Daoy (cell line): ENCODE data around the gene ERC2. TPM values are rescaled to one million over a fixed set of nuclear protein-coding genes. Genes with fewer than 3 reads are reported as not detected.
A peak's percentile ranks its signal among the peaks of the same experiment; 100 is the strongest.

Experiments used
- DNase-seq: peaks from one replicate; pipeline ENCODE4 v3.0.0-alpha.2; 2015; ENCODE audit warnings: low read depth
- total RNA-seq: library from RNA; depleted of rRNA; stranded (reverse); fragments of >200 nt; shearing (Covaris generic); gene quantifications from 2 replicates; pipeline ENCODE4 v1.2.3, GENCODE V29; 2014

ERC2 gene
- total RNA-seq, 1 experiment from 2014 or later: 1.7 TPM

GRCh38 chr3:55795296-55795695, 673.0 kb downstream of the ERC2 start:
- DNase-seq: no peak

- DNase-seq: no peak
Observed at GRCh38 chr3:55792742-55793141, 675.5 kb downstream of the ERC2 start.

- no peak for DNase-seq
Observed at GRCh38 chr3:55792009-55792408, 676.3 kb downstream of the ERC2 start.

DNA sequence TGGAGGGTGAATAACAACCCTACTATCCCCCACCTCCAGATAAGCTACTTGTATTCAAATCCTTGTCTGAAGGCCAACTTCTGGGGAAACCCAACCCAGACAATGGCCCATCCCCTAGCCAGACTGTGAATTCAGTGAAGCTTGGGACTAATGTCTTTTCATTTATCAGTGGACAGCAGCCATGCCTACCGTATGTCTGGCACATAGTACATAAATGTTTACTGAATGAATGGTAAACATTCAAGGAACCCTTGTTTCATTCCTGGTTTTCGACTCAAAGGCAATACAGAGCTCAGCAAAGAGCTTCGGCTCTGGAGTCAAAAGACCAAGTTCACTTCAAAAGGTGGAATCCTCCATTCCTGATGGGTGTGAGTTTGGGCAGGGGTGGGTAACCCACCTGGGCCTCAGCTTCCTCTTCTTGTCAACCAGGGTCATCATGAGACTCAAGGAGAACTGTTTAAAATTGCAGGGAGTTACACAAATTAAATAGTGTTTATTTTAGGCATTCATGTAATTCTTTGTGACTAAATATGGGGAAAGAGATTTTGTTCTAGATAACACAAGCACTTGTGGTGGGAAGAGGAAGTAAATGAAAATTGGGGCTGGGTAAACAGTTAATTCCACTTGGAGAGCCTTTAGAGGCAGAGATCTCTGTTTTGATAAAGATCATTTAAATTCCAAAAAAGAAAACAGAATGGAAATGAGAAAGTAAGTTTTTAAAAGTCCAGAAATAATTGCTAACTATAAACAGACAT, 677.5 kb downstream of the ERC2 start:
- DNase-seq: no peak

- DNase-seq: no peak
Observed at GRCh38 chr3:55789516-55789915, 678.8 kb downstream of the ERC2 start.

DNA sequence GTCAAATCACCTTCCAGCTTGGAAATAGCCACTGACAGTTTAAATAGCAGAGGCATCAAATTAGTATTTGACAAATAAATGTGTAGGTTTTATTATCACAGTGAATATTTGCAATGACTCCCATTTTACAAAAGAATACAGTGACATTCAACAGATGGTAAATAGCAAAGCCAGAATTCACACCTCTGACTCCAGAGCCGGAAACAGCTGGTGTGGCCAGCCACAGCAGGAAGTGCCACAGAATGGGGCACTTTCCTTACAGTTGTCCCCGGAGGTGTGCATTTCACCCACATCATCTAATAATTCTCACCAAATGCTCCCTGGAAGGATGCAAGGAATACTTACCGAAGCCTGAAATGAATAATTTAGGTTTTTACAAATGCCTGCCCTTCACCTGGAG, 685.5 kb downstream of the ERC2 start:
- no peak for DNase-seq

- DNase-seq: no peak
Observed at GRCh38 chr3:55782351-55782750, 685.9 kb downstream of the ERC2 start.

DNA sequence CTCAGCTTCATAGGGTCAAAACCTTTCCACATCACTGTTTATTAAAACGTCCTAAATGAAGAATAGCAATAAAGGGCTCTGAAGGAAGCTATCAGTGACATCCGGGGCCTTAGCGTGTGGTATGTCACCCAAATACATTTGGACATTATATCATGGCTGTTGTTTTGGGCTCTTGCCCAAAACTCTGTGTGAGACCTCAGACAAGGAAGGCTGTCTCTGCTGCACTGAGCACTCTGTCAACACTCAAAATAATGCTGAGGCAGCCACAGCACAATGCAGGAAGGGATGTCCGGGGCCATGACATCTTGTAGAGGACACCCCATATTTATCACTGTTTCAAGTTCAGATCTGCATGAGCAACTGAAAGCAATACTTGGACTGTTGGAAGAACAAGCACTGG, 687.4 kb downstream of the ERC2 start:
- DNase-seq: peak; percentile 2

DNA sequence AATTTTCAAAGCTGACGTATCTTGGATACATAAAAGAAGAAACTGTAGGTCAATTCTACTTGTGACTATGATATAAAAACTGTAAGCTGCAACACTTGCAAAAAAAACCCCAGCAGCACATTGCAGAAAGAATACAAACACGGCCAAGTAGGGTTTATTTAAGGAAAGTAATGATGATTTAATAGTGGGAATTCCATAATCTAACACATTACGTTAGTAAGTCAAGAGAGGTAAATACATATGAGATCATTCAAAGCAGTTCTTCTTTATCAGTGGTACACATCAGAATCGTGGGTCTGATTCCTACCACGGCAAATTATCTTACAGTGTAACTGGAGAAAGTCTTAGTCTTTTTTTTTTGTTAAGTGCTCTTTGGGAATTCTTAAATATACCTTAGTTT, 688.7 kb downstream of the ERC2 start:
- no peak for DNase-seq

GRCh38 chr3:55775366-55776154, 692.7 kb downstream of the ERC2 start:
- DNase-seq: no peak

DNA sequence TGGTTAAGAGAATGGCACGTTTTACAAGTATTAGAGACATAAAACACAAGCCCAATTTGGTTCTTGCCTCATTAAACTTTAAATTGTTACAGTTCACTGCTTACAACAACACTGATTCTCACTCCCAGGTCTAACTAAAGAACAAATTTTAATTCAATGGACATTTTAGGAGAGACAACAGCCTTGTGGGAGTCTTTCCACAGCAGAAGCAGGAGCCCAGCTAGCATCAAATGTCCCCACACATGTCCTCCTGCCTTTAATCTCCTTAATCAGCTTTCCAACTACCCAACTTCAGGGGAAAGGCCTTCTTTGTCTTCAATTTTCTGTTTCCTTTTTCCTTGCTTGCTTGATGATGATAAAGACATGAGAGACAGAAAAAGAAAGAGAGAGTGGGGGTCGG, 693.4 kb downstream of the ERC2 start:
- DNase-seq: no peak

GRCh38 chr3:55771503-55771902, 696.8 kb downstream of the ERC2 start:
- DNase-seq: no peak

DNA sequence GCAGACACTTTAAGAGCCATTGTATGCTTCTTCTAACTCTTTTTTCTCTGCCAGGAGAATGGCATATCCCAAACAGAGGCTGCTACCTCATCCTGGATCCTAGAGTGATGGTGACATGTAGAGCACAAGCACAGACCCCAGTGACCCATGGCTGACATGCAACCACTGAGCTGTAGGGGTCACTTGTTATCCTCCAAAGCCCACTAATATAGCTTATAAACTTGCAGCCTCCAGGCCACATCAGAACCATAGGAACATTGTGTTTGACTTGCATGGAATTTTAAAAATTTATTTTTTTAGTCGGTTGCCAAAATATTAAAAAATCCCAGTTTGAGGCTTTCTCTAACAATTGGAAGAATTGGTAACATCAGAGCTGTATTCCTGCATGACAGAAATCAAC, 698.2 kb downstream of the ERC2 start:
- no peak for DNase-seq

- DNase-seq: no peak
Observed at GRCh38 chr3:55766753-55767152, 701.5 kb downstream of the ERC2 start.

DNA sequence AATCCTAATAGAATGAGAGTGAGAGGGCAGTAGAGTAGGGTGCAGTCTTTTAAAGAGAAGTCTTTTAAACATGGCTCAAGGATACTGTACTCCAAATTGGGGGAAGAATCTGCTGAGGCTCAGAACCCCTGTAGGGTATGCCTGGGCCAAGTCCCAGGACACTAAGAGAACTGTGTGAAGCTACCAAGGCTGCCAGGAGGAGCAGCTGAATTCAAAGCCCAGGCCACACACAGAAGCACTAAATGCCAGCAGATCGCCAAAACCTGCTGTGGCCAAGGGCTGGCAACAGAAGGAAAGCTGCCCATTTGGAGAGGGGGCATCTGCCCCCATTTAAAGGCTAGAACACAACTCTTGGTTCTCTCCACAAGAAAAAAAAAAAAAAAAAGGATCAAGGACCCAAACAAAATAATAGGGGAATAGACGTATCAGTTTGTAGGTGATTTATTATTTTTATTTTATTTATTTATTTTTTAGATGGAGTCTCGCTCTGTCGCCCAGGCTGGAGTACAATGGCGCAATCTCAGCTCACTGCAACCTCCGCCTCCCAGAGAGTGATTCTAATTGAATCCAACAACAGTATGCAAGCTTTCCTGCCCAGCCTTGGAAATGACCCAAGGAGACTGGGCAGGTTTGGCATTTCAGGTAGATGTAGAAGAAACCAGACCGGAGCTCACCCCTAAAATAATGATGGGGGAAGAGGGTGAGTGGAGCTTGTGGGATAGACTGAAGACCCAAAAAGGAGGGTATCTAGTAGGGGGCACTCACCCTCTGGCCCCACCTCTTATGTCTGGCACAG, 702.2 kb downstream of the ERC2 start:
- DNase-seq: no peak

DNA sequence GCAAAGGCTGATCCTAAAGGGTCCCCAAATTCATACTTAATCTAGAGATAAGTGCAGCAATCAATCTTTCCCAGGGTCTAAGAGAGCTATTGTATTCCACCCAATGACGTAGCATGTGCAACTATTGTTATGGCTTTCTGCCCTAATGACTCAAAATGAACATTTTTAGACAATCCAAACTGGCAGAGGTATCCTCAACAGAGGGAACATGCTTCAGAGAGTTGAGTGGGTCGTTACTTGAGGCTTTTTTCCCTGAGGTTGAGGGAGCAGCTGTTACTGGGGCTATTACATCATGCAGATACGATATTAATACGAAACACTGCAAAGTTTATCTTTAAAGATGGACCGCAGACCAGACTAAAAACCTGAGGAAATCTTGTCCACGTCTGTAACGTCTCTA, 702.9 kb downstream of the ERC2 start:
- no peak for DNase-seq

DNA sequence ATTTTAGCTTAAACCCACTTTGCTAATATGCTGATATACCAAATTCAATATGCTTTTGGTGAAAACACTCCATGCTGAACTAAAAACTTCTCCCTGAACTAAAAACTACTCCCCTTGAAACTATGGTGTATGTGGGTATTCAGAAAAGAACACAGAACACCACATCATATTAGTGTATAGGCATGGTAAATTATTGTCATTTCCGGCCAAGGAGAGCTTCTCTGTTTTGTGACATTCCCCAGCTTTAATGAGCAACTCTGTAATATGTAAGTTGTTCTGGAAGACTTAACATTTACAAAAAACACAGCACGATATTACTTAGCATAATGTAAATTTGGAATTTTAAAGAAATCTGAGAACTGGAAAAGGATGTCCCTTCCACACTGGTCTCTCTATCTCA, 711.3 kb downstream of the ERC2 start:
- no peak for DNase-seq

- no peak for DNase-seq
Observed at GRCh38 chr3:55755516-55756205, 712.6 kb downstream of the ERC2 start.

DNA sequence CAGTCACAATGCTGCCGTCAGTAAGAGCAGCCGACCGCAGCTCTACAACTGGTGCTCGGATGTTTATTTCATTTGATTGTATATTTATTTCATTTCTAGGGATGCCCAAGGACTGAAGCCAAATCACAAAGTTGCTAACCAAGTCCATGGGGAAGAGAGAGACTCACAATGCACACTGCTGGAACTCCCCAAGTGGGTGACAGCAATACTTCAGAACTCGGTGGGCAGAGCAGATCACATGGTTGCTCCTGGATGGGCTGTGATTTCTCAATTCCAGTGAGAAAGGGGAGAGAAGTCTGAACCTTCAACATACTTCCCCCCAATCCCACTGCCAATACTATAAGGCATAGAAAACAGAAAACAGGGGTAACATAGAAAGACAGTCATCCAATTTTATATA, 715.4 kb downstream of the ERC2 start:
- no peak for DNase-seq

DNA sequence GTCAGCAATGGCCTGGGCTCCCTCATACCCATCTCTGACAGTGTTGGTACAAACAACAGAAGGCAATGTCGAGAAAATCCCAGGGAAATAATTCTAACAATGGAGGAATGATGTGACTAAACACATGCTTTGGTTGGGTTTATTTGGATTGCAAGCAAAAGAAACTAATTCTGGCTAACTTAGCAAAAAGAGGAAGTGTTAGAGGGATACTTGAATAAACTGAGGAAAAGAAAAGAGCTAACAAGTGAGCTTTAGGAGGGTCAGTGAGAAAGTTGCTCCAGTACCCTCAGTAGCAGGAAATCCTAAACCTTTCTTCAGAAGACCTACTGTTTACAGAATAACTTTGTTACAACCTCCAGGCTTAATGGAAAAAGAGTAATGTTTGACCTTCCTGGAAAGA, 716.5 kb downstream of the ERC2 start:
- DNase-seq: no peak

DNA sequence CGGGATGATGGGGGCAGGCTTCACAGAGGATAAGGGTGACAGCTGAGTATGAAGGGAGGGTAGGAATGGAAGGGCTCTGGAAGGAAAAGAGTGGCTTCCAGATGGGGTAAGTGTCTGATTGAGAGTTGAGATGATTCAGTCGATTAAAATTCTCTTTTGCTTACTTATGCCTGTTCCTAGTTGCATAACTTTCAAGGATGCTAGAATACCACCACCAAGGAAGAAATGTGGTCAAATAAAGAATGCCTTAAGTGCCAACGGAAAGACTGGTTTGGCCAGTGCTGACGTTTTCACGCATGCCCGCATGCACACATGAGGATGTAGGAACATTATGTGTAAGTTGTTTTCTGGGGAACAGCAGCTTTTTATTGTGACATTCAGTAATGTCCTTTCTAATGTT, 717.7 kb downstream of the ERC2 start:
- DNase-seq: peak; percentile 73

GRCh38 chr3:55749036-55749435, 719.2 kb downstream of the ERC2 start:
- no peak for DNase-seq
